GM21576 (cell line): ENCODE data around the gene CEP97.
A peak's percentile ranks its signal among the peaks of the same experiment; 100 is the strongest.
"Not testable (repeated sequence)": the region's sequence is repeated elsewhere in the genome, so short reads cannot be mapped to it uniquely, and the experiment has no call there.

ENCODE experiments used
- ATAC-seq: cut with Tn5 transposase; IDR thresholded peaks from one replicate; pipeline ENCODE4 v1.9.1; 2021; ENCODE audit warnings: mild to moderate bottlenecking, moderate library complexity; ENCODE audit not compliant: unreplicated experiment

CEP97 gene

GRCh38 chr3:101724329-101725193, at the start of gene CEP97:
CEP97 (plus strand) TSS chr3:101724614; CDS start chr3:101724677, 63 bp downstream.
- peak; percentile 85 for ATAC-seq

- ATAC-seq, result no peak
Measured at GRCh38 chr3:101675709-101676215, 48.7 kb upstream of the CEP97 start.

- ATAC-seq, result peak; percentile 83
Measured at GRCh38 chr3:101676216-101676764, 48.1 kb upstream of the CEP97 start.

GRCh38 chr3:101676765-101677435, 47.5 kb upstream of the CEP97 start, which contains the start of gene ZBTB11:
ZBTB11 (minus strand) TSS chr3:101677132; CDS start chr3:101676914, 218 bp downstream.
- peak; percentile 77 for ATAC-seq

GRCh38 chr3:101677436-101678286, 46.8 kb upstream of the CEP97 start:
- ATAC-seq, result no peak

- ATAC-seq, result not testable (repeated sequence)
Measured at GRCh38 chr3:101678837-101679236, 45.6 kb upstream of the CEP97 start.

GRCh38 chr3:101680466-101680865, 43.9 kb upstream of the CEP97 start:
- ATAC-seq, result no peak

GRCh38 chr3:101685050-101685400, 39.4 kb upstream of the CEP97 start:
- no peak for ATAC-seq

GRCh38 chr3:101685870-101686307, 38.5 kb upstream of the CEP97 start:
- ATAC-seq, result peak; percentile 0

- no peak for ATAC-seq
Measured at GRCh38 chr3:101687142-101687931, 37.1 kb upstream of the CEP97 start.

GRCh38 chr3:101689286-101689685, 35.1 kb upstream of the CEP97 start:
- no peak for ATAC-seq

GRCh38 chr3:101690972-101691371, 33.4 kb upstream of the CEP97 start:
- ATAC-seq, result peak; percentile 54

- ATAC-seq, result not testable (repeated sequence)
Measured at GRCh38 chr3:101691685-101692671, 32.4 kb upstream of the CEP97 start.

- peak; percentile 70 for ATAC-seq
Measured at GRCh38 chr3:101693540-101693939, 30.9 kb upstream of the CEP97 start.

- ATAC-seq, result not testable (repeated sequence)
Measured at GRCh38 chr3:101694836-101695235, 29.6 kb upstream of the CEP97 start.

- no peak for ATAC-seq
Measured at GRCh38 chr3:101695779-101696372, 28.5 kb upstream of the CEP97 start.

GRCh38 chr3:101701696-101702634, 22.4 kb upstream of the CEP97 start:
- ATAC-seq, result no peak
